ENCODE data around the gene CDIP1.

DNA sequence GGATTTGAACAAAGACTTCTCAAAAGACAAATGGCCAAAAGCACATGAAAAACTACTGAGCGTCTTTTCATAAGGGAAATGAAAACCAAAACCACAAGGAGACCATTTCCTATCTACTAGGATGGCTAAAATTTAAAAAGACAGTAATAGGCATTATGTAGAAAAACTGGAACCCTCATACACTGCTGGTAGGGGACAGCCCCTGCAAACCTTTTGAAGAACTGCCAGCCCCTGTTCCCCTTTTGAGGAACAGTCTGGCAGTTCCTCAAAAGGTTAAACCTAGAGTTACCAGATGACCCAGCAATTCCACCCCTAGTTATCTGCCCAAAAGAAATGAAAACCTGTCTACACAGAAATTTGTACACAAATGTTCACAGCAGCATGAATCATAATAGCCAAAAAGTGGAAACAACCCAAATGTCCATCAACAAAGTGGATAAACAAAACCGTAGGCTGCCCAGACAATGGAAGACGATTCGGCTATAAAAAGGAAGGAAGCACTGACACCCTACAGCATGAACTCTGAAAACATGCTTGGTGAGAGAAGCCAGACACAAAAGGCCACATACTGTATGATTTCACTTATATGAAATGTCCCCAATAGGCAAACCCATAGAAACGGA, 22.9 kb downstream of the CDIP1 start:
- TF ChIP-seq CTCF (IDR thresholded peaks at IDR 0.05; ENCODE audit: insufficient read depth, low read depth, low read length) (no peak), EZH2 (IDR thresholded peaks at IDR 0.05; ENCODE audit: insufficient read depth, low read length) (no peak)
